ENCODE data around the gene EVC. TPM values are rescaled to one million over a fixed set of nuclear protein-coding genes. Genes with fewer than 3 reads are reported as not detected.
"Not testable (repeated sequence)": the region's sequence is repeated elsewhere in the genome, so short reads cannot be mapped to it uniquely, and the experiment has no call there.

EVC gene
- total RNA-seq, 1 experiment from 2014 or later = 9.1 TPM

DNA sequence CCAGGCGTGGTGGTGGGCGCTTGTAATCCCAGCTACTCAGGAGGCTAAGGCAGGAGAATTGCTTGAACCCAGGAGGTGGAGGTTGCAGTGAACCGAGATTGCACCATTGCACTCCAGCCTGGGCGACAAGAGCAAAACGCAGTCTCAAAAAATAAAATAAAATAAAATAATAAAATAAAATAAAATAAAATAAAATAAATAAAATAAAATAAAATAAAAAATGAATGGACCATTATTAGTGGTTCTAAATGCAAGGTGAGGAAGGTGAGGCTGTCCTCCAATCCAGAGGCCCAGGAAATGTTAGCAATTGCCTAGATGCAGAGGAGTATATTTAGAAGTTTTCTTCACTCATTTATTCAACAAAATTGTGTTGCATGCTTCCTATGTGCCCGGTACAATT lies 126.5 kb downstream of the EVC start:
- DNase-seq (ENCODE audit: low read depth, low spot score); in situ Hi-C loops (cut with HindIII; ENCODE audit: low pct_unique_long_range_greater_than_20kb, low sequenced_read_pairs): not testable (repeated sequence)

- in situ Hi-C loops (cut with HindIII; ENCODE audit: low pct_unique_long_range_greater_than_20kb, low sequenced_read_pairs) = no loop called here
- no peak for DNase-seq (ENCODE audit: low read depth, low spot score)
Measured at GRCh38 chr4:5839332-5839731, 128.3 kb downstream of the EVC start.

- in situ Hi-C loops (cut with HindIII; ENCODE audit: low pct_unique_long_range_greater_than_20kb, low sequenced_read_pairs) = no loop called here
- no peak for DNase-seq (ENCODE audit: low read depth, low spot score)
Measured at GRCh38 chr4:5839751-5840674, 129.0 kb downstream of the EVC start.

DNA sequence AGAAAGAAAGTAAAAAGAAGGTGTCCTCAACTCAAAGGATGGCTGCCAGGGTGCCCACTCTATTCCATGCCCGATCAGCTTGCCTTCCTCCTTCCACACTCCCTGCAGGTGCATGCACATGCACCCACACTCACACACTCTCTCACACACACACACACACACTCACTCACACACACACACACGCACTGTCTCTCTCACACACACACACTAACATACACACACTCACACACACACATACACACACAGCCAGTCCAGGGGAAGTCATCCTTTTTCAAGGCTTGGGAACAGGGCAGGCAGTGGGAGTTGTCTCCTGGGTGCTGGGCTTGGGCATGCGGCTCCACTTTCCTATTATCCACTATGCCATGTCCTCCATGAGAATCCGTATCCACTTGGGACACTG lies 131.5 kb downstream of the EVC start:
- in situ Hi-C loops (cut with HindIII; ENCODE audit: low pct_unique_long_range_greater_than_20kb, low sequenced_read_pairs) = no loop called here
- DNase-seq (ENCODE audit: low read depth, low spot score) = no peak

DNA sequence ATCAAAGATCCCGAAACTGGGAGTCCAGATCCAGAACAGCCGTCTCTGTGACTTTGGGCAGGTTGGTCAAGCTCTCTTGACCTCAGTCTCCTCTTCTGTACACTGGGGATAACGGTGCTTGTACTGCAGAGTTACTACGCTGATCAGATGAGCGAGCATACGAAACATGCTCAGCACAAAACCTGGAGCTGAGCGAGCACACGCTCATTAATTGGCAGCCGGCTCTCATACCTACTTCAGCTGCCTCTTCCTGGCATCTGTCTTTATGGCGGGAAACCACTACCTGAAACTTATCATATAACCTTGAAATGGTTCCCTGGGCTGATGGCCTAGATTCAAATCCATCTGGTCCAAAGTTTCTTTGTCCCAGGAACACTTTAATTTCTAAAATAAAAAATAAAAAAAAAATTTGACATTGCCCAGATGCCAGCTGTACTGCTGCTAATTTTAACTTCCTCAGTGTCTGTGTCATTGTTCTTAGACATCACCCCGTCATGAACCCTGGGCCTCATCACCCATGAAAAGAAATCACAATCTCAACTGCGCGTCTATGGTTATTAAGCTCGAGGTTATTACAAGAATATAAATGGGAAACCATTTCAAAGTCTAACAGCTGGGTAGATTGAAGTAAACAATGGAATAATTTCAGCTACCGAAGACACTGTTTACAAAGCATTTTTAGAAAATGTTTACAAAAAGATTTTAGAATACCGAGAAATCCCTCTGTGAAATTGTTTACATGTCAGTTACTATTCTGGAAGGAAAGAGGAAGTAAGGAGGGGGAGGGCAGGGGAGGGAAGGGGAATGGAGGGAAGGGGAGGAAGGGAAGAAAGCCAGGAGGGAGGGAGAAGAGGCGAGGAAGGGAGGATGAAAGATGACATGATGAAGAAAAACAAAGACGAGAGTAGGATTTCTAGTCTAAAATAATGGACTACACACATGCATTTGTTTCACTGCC lies 132.9 kb downstream of the EVC start:
- in situ Hi-C loops (cut with HindIII; ENCODE audit: low pct_unique_long_range_greater_than_20kb, low sequenced_read_pairs) = no loop called here
- DNase-seq (ENCODE audit: low read depth, low spot score) = no peak

GRCh38 chr4:5845035-5845905 lies 134.3 kb downstream of the EVC start:
- in situ Hi-C loops (cut with HindIII; ENCODE audit: low pct_unique_long_range_greater_than_20kb, low sequenced_read_pairs) = no loop called here
- no peak for DNase-seq (ENCODE audit: low read depth, low spot score)

DNA sequence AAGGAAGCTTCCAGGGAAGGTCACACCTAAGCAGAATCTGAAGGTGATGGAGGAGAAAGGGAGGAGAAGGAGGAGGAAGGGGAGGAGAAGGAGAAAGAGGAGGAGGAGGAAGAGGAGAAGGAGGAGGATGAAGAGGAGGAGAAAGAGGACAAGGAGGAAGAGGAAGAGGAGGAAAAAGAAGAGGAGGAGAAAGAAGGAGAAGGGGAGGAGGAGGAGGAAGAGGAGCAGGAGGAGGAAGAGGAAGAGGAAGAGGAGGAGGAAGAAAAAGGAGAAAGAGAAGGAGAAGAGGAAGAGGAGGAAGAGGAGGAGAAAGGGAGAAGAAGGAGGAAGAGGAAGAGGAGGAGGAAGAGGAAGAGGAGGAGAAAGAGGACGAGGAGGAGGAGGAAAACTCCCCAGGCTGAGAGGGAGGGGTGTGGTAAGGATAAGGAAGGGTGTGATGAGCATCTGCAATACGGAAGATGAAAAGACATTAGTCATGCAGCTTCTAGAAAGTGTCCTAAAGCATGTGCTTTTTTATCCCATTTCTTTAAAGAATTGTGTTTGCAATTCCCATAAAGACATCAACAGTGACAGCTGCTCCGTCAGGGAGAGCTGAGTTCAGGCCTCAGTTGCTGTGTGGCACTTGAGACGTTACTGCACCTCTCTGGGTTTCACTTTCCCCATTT lies 140.8 kb downstream of the EVC start:
- in situ Hi-C loops (cut with HindIII; ENCODE audit: low pct_unique_long_range_greater_than_20kb, low sequenced_read_pairs) = no loop called here

GRCh38 chr4:5852523-5853202 lies 141.7 kb downstream of the EVC start:
- in situ Hi-C loops (cut with HindIII; ENCODE audit: low pct_unique_long_range_greater_than_20kb, low sequenced_read_pairs) = no loop called here
- no peak for DNase-seq (ENCODE audit: low read depth, low spot score)

More for the DNA sequence above, 140.8 kb downstream of the EVC start:
- no peak for DNase-seq (ENCODE audit: low read depth, low spot score)

- no peak for DNase-seq (ENCODE audit: low read depth, low spot score)
- in situ Hi-C loops (cut with HindIII; ENCODE audit: low pct_unique_long_range_greater_than_20kb, low sequenced_read_pairs) = no loop called here
Measured at GRCh38 chr4:5854929-5855328, 143.9 kb downstream of the EVC start.

DNA sequence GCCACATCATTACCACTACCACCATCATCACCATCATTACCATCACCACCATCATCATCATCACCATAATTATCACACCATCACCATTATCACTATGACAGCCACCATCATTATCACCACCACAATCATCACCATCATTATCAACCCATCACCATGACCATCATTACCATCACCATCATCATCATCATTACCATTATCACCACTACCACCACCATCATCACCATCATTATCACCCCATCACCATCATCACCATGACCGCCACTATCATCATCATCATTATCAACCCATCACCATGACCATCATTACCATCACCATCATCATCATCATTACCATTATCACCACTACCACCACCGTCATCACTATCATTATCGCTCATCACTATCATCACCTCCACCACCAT lies 145.4 kb downstream of the EVC start:
- in situ Hi-C loops (cut with HindIII; ENCODE audit: low pct_unique_long_range_greater_than_20kb, low sequenced_read_pairs); DNase-seq (ENCODE audit: low read depth, low spot score): not testable (repeated sequence)

- in situ Hi-C loops (cut with HindIII; ENCODE audit: low pct_unique_long_range_greater_than_20kb, low sequenced_read_pairs) = no loop called here
- no peak for DNase-seq (ENCODE audit: low read depth, low spot score)
Measured at GRCh38 chr4:5857199-5857598, 146.2 kb downstream of the EVC start.

GRCh38 chr4:5858020-5858769 lies 147.2 kb downstream of the EVC start:
- in situ Hi-C loops (cut with HindIII; ENCODE audit: low pct_unique_long_range_greater_than_20kb, low sequenced_read_pairs) = no loop called here
- no peak for DNase-seq (ENCODE audit: low read depth, low spot score)

DNA sequence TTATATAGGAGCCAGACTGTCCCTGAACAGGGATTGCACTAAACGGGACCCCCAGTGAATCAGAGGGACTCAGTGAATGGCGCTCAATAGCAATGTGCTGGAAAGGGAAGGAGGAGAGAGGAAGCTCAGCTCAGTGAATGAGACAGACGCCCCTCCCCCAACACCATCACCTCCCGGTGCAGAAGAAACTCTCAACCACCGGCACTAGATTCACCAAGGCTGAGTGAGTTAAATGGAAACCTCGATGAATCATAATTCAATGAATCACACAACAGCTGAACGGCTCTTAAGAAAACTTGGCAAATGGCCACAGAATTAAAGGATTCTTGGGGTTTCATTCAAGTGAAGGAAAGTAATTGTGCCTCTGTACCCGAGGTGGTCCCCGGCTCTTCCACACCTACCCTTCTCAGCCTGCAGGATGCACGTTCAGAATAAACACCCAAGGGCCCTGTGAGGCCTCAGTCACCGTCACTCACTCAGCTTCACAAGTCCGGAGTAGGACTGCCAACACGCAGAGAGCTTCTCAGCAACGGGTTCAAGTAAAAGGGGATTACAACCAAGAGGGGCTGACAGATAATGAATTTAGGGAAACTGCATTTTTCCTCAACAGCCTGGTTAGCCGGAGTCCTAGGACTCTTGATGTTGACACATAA lies 152.6 kb downstream of the EVC start:
- in situ Hi-C loops (cut with HindIII; ENCODE audit: low pct_unique_long_range_greater_than_20kb, low sequenced_read_pairs) = no loop called here
- peak; percentile 13 for DNase-seq (ENCODE audit: low read depth, low spot score)

Data from SK-MEL-5 (cell line).